Endothelial cell of umbilical vein (primary cell): ENCODE data around the gene DYNC1LI1. TPM values are rescaled to one million over a fixed set of nuclear protein-coding genes. Genes with fewer than 3 reads are reported as not detected.

Source experiments
- BruUV-seq: library from RNA; stranded (reverse); fragments of 400-500 nt; replicated peaks from 2 replicates; lab custom pipeline; 2021; lab: Mats Ljungman, UMichigan
- CTCF ChIA-PET: fragments of 300-600, 350-600 bp; sonication (Branson Sonifier 250); formaldehyde crosslinking; loops from one replicate; lab custom pipeline; 2021; ENCODE audit warnings: antibody characterized with exemption, inconsistent platforms; lab: Charles Lee
- POLR2A ChIA-PET: fragments of 300-600, 350-600 bp; sonication (Branson Sonifier 250); formaldehyde crosslinking; loops from one replicate; lab custom pipeline; 2021; ENCODE audit warnings: antibody characterized with exemption, inconsistent platforms; lab: Charles Lee
- DNase-seq: peaks from one replicate; pipeline ENCODE4 v3.0.0-alpha.2; 2011; ENCODE audit warnings: low read depth, low spot score
- FAIRE-seq: peaks from 2 replicates; lab custom pipeline; 2011; peaks lifted over from hg19 to GRCh38; lab: Jason Lieb, UNC
- H2AFZ ChIP-seq: 2 replicates; pipeline ENCODE4 v1.6.0; 2012; ENCODE audit warnings: low read depth, low read length, control low read depth, inconsistent platforms
- H3K27ac ChIP-seq: 2 replicates; pipeline ENCODE4 v1.5.1; 2011; ENCODE audit warnings: low read depth, mild to moderate bottlenecking, control low read depth, low read length, moderate library complexity; ENCODE audit not compliant: insufficient read depth
- H3K27me3 ChIP-seq, 2 experiments: 2 replicates each; pipeline versions ENCODE4 v1.6.0 to v1.6.1; 2011; ENCODE audit warnings: low read length in 2 of 2, mixed read lengths in 1 of 2; ENCODE audit not compliant: control insufficient read depth in 2 of 2, insufficient read depth in 2 of 2
- H3K36me3 ChIP-seq, 2 experiments: 2 replicates in 1 of 2; 3 replicates in 1 of 2; pipeline ENCODE4 v1.5.1; 2011; ENCODE audit warnings: low read length in 2 of 2, mild to moderate bottlenecking in 1 of 2, moderate library complexity in 1 of 2; ENCODE audit not compliant: control insufficient read depth in 2 of 2, insufficient read depth in 2 of 2; ENCODE audit errors: extremely low read depth in 1 of 2
- H3K4me1 ChIP-seq: 3 replicates; pipeline ENCODE4 v1.5.1; 2011; ENCODE audit warnings: mild to moderate bottlenecking, low read length; ENCODE audit not compliant: control insufficient read depth, insufficient read depth; ENCODE audit errors: extremely low read depth
- H3K4me2 ChIP-seq: 2 replicates; pipeline ENCODE4 v1.6.1; 2011; ENCODE audit warnings: low read length, control low read depth, mixed read lengths; ENCODE audit not compliant: insufficient read depth
- H3K4me3 ChIP-seq, 3 experiments: fragments of 200-600 bp in 1 of 3; sonication (generic), shearing (Covaris generic) in 1 of 3; replicated peaks in 1 of 3; 2 replicates each; pipeline ENCODE4 v1.5.1; 2011 to 2016; ENCODE audit warnings: control low read depth in 3 of 3, low read length in 3 of 3, mild to moderate bottlenecking in 2 of 3, inconsistent platforms in 1 of 3, low read depth in 1 of 3, moderate library complexity in 1 of 3; ENCODE audit not compliant: insufficient read depth in 1 of 3
- H3K79me2 ChIP-seq: 2 replicates; pipeline ENCODE4 v1.6.0; 2012; ENCODE audit warnings: low read length, inconsistent platforms; ENCODE audit not compliant: control insufficient read depth, insufficient read depth
- H3K9ac ChIP-seq: replicated peaks from 2 replicates; pipeline ENCODE3; 2011; ENCODE audit warnings: low read length, control low read depth; ENCODE audit not compliant: insufficient read depth; ENCODE audit errors: extremely low read depth
- H3K9me1 ChIP-seq: replicated peaks from 3 replicates; pipeline ENCODE4 v1.6.0; 2011; ENCODE audit warnings: mild to moderate bottlenecking, low read length; ENCODE audit not compliant: control insufficient read depth, insufficient read depth; ENCODE audit errors: extremely low read depth
- H3K9me3 ChIP-seq: replicated peaks from 2 replicates; pipeline ENCODE4 v1.5.1; 2012; ENCODE audit warnings: low read length, inconsistent platforms; ENCODE audit not compliant: control insufficient read depth, insufficient read depth
- H4K20me1 ChIP-seq: replicated peaks from 2 replicates; pipeline ENCODE3; 2011; ENCODE audit warnings: mild to moderate bottlenecking, low read length; ENCODE audit not compliant: control insufficient read depth, insufficient read depth; ENCODE audit errors: extremely low read depth
- EZH2 ChIP-seq: IDR thresholded peaks from 2 replicates; pipeline ENCODE4 v1.6.1; 2012; ENCODE audit warnings: borderline replicate concordance, low read depth, mild to moderate bottlenecking, moderate library complexity, low read length, inconsistent platforms; ENCODE audit not compliant: severe bottlenecking
- GATA2 ChIP-seq: IDR thresholded peaks from 2 replicates; pipeline ENCODE4 v1.7.0; 2011; ENCODE audit warnings: low read depth, mild to moderate bottlenecking, moderate library complexity, mixed read lengths, low read length; ENCODE audit not compliant: insufficient read length, insufficient read depth
- MAX ChIP-seq: IDR thresholded peaks from 2 replicates; pipeline ENCODE4 v1.6.1; 2011; ENCODE audit not compliant: insufficient read depth, insufficient read length
- POLR2A ChIP-seq: IDR thresholded peaks from 2 replicates; pipeline ENCODE4 v1.6.1; 2012; ENCODE audit warnings: low read depth, mild to moderate bottlenecking, control low read depth, low read length
- POLR2AphosphoS5 ChIP-seq: IDR thresholded peaks from 2 replicates; pipeline ENCODE4 v1.6.1; 2012; ENCODE audit warnings: low read depth, mild to moderate bottlenecking, control low read depth, low read length, moderate library complexity; ENCODE audit not compliant: insufficient read depth
- dilution Hi-C: fragments of 300-500 bp; cut with MboI; formaldehyde crosslinking; loops from one replicate; pipeline ENCODE4 v1.15.0; 2019; ENCODE audit warnings: low sequenced_read_pairs; ENCODE audit not compliant: extremely low pct_ligation_motif_present
- intact Hi-C: fragments of 100-400 bp; cut with micrococcal nuclease; formaldehyde crosslinking; loops from one replicate; pipeline ENCODE4 v1.10.0; 2022
- polyA plus RNA-seq, 4 experiments: library from polyadenylated mRNA; depleted of rRNA in 3 of 4; stranded (reverse) in 3 of 4; unstranded in 1 of 4; fragments of >200 nt; gene quantifications; 2 replicates each; pipeline versions ENCODE4 v1.2.1 to v1.2.3, GENCODE V29; 2011 to 2012; ENCODE audit warnings: missing spikeins in 1 of 4
- total RNA-seq: library from RNA; stranded (reverse); gene quantifications from 2 replicates; pipeline ENCODE4 v1.2.3, GENCODE V29; 2021

DYNC1LI1 gene
- total and polyA plus RNA-seq, 2 donors (not counting 3 experiments of a cell fraction or from before 2014, with no cell fraction given): 14.9 to 47.6 TPM

- CTCF ChIA-PET: interaction anchor here (1.0 to 3.9 kb wide), 5 partner anchors 9 to 128 kb away, joined by 3 to 13 read pairs (median 3); no protein-coding TSS in a partner anchor
- TF ChIP-seq GATA2 (no peak), MAX (no peak), POLR2AphosphoS5 (no peak), POLR2A (no peak)
- Histone ChIP-seq H3K36me3 (no peaks in the 10 kb centered on the region), H3K4me2 (peak overlapping the region; percentile 97), H3K9ac (peak overlapping the region; percentile 77), H3K4me3 (peak overlapping the region; percentile 72 to 89 (median 81)), H3K9me1 (no peaks in the 10 kb centered on the region), H3K27ac (peak overlapping the region; percentile 50), H2AFZ (peak overlapping the region; percentile 100), H3K9me3 (no peaks in the 10 kb centered on the region), H3K27me3 (no peaks in the 10 kb centered on the region), H4K20me1 (no peaks in the 10 kb centered on the region), H3K79me2 (peaks cover 24% of the 10 kb centered on the region), H3K4me1 (peaks cover 19% of the 10 kb centered on the region)
- no peak for FAIRE-seq
- POLR2A ChIA-PET: interaction anchor here (0.6 to 1.3 kb wide), 2 partner anchors 182 to 199 kb away, joined by 3 read pairs; partner anchors contain the start of gene CNOT10
- dilution Hi-C loops (no loop called here), intact Hi-C loops (loop anchor here (1.0 to 2.0 kb wide), 3 partner anchors 33 to 326 kb away; partner anchors contain the start of gene DYNC1LI1)
- no TSS peak for BruUV-seq
- DNase-seq: no peak
These were observed 67.7 kb downstream of the DYNC1LI1 start for GRCh38 chr3:32502946-32503286.

- H4K20me1 ChIP-seq: no peaks in the 10 kb centered on the region
- dilution Hi-C loops (no loop called here), intact Hi-C loops (loop anchor here (1.0 to 2.0 kb wide), 3 partner anchors 32 to 325 kb away; partner anchors contain the start of gene DYNC1LI1)
- no peaks in the 10 kb centered on the region for H3K9me3 ChIP-seq
- CTCF ChIA-PET: interaction anchor here (1.0 to 3.9 kb wide), 5 partner anchors 9 to 128 kb away, joined by 3 to 13 read pairs (median 3); no protein-coding TSS in a partner anchor
- H3K79me2 ChIP-seq: peaks cover 26% of the 10 kb centered on the region
- no peaks in the 10 kb centered on the region for H3K9me1 ChIP-seq
- H2AFZ ChIP-seq: peak within 1 kb of the TSS; percentile 100
- BruUV-seq: no TSS peak
- H3K36me3 ChIP-seq: no peaks in the 10 kb centered on the region
- POLR2A ChIA-PET: interaction anchor here (0.6 to 1.3 kb wide), 2 partner anchors 183 to 199 kb away, joined by 3 read pairs; partner anchors contain the start of gene CNOT10
- peak within 1 kb of the TSS; percentile 97 for H3K4me2 ChIP-seq
- H3K4me1 ChIP-seq: peaks cover 19% of the 10 kb centered on the region
- FAIRE-seq (peak; percentile 71), DNase-seq (peak; percentile 78)
- peak within 1 kb of the TSS; percentile 87 for H3K27ac ChIP-seq
- peak within 1 kb of the TSS; percentile 72 to 89 (median 81) for H3K4me3 ChIP-seq
- TF ChIP-seq GATA2 (no peak), POLR2AphosphoS5 (peak; percentile 66), POLR2A (peak; percentile 78), EZH2 (no peak)
- H3K27me3 ChIP-seq: no peaks in the 10 kb centered on the region
- peak within 1 kb of the TSS; percentile 94 for H3K9ac ChIP-seq
These were observed 68.3 kb downstream of the DYNC1LI1 start, which contains the start of gene CMTM6 for GRCh38 chr3:32502118-32502945. TSS of gene CMTM6 (minus strand) at chr3:32502852. CDS start at chr3:32502745, 107 bp downstream.
